ENCODE results near the gene CD2AP.

The CD2AP gene

GRCh38 chr6:47495954-47496545, 18.5 kb downstream of the CD2AP start:
- Histone ChIP-seq H3K9me3 (ENCODE audit: control insufficient read depth in 2 of 2, low read length in 2 of 2) (no peaks in the 10 kb centered on the region), H3K9ac (ENCODE audit: low read depth in 1 of 2, low read length in 2 of 2) (no peak overlapping the region), H3K4me3 (ENCODE audit: low read length in 2 of 2) (no peak overlapping the region), H3K4me1 (ENCODE audit: control insufficient read depth in 2 of 2, insufficient read depth in 2 of 2, low read length in 2 of 2) (peaks cover 6 to 13% of the 10 kb centered on the region in 2 donors), H3K27me3 (ENCODE audit: control insufficient read depth in 2 of 2, insufficient read depth in 2 of 2, low read length in 2 of 2) (no peaks in the 10 kb centered on the region), H3K27ac (ENCODE audit: low read depth in 2 of 2, low read length in 2 of 2) (no peak overlapping the region), H3K36me3 (ENCODE audit: control insufficient read depth in 2 of 2, insufficient read depth in 2 of 2, low read length in 2 of 2) (no peaks in the 10 kb centered on the region)

DNA sequence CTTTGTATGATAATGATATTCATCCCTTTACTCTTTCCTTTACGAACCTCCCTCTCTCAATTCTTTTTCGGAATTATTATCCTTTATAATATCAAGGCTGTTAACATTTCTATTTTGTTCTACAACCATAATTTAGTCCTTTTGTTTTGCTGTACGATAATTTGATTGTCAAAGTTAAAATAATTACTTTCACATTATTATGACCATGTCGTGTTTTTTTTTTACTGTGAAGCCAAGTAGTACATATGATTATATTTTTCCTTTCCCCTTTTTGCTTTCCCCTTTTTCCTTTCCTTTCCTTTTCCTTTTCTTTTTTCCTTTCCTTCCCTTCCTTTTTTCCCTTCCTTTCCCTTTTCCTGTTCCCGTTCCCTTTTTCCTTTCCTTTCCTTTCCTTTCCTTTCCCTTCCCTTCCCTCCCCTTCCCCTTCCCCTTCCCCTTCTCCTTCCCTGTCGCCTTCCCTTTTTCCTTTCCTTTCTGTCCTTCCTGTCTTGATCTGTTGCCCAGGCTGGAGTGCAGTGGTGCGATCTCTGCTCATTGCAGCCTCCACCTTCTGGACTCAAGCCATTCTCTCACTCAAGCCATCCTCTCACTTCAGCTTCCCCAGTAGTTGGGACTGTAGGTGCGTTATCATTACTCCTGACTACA, 19.5 kb downstream of the CD2AP start:
- Histone ChIP-seq H3K27me3 (ENCODE audit: control insufficient read depth in 2 of 2, insufficient read depth in 2 of 2, low read length in 2 of 2) (no peaks in the 10 kb centered on the region), H3K9me3 (ENCODE audit: control insufficient read depth in 2 of 2, low read length in 2 of 2) (no peaks in the 10 kb centered on the region), H3K4me3 (ENCODE audit: low read length in 2 of 2) (no peak overlapping the region), H3K27ac (ENCODE audit: low read depth in 2 of 2, low read length in 2 of 2) (no peak overlapping the region), H3K9ac (ENCODE audit: low read depth in 1 of 2, low read length in 2 of 2) (no peak overlapping the region), H3K4me1 (ENCODE audit: control insufficient read depth in 2 of 2, insufficient read depth in 2 of 2, low read length in 2 of 2) (peaks cover 8 to 22% of the 10 kb centered on the region in 2 donors), H3K36me3 (ENCODE audit: control insufficient read depth in 2 of 2, insufficient read depth in 2 of 2, low read length in 2 of 2) (no peaks in the 10 kb centered on the region)

GRCh38 chr6:47502920-47503319, 25.3 kb downstream of the CD2AP start:
- no peaks in the 10 kb centered on the region for H3K27me3 ChIP-seq (ENCODE audit: control insufficient read depth in 2 of 2, insufficient read depth in 2 of 2, low read length in 2 of 2)
- H3K4me1 ChIP-seq (ENCODE audit: control insufficient read depth in 2 of 2, insufficient read depth in 2 of 2, low read length in 2 of 2), result peaks cover 11 to 30% of the 10 kb centered on the region in 2 donors
- no peak overlapping the region for H3K4me3 ChIP-seq (ENCODE audit: low read length in 2 of 2)
- H3K36me3 ChIP-seq (ENCODE audit: control insufficient read depth in 2 of 2, insufficient read depth in 2 of 2, low read length in 2 of 2), result peaks cover 2 to 13% of the 10 kb centered on the region in 2 donors
- H3K9me3 ChIP-seq (ENCODE audit: control insufficient read depth in 2 of 2, low read length in 2 of 2), result no peaks in the 10 kb centered on the region
- no peak overlapping the region for H3K27ac ChIP-seq (ENCODE audit: low read depth in 2 of 2, low read length in 2 of 2)
- no peak overlapping the region for H3K9ac ChIP-seq (ENCODE audit: low read depth in 1 of 2, low read length in 2 of 2)

GRCh38 chr6:47509937-47510336, 32.3 kb downstream of the CD2AP start:
- Histone ChIP-seq H3K36me3 (ENCODE audit: control insufficient read depth in 2 of 2, insufficient read depth in 2 of 2, low read length in 2 of 2) (peaks cover 6 to 11% of the 10 kb centered on the region in 2 donors), H3K27me3 (ENCODE audit: control insufficient read depth in 2 of 2, insufficient read depth in 2 of 2, low read length in 2 of 2) (no peaks in the 10 kb centered on the region), H3K4me3 (ENCODE audit: low read length in 2 of 2) (no peak overlapping the region), H3K27ac (ENCODE audit: low read depth in 2 of 2, low read length in 2 of 2) (peak overlapping the region; percentile 41 to 45), H3K4me1 (ENCODE audit: control insufficient read depth in 2 of 2, insufficient read depth in 2 of 2, low read length in 2 of 2) (peaks cover 14 to 19% of the 10 kb centered on the region in 2 donors), H3K9ac (ENCODE audit: low read depth in 1 of 2, low read length in 2 of 2) (no peak overlapping the region), H3K9me3 (ENCODE audit: control insufficient read depth in 2 of 2, low read length in 2 of 2) (peaks cover 0 to 5% of the 10 kb centered on the region in 2 donors)

DNA sequence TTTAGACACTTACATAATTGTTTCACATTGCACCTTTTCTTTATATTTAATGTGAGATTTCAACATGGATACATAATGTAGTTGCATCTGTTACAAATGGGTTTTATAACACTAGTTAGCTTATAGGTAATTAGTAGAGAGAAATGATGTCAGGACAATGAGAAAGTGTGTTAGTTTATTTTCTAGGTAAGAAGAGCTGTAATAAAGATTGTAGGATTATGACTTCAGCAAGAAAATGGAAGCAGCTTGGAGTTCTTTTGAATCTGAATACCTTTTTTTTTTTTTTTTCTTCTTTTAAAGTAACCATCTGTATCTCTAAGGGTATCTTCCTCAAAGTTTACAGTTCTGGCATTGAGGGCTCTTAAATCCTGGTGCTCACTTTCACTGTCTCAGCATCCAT, 35.3 kb downstream of the CD2AP start:
- peaks cover 0 to 5% of the 10 kb centered on the region in 2 donors for H3K9me3 ChIP-seq (ENCODE audit: control insufficient read depth in 2 of 2, low read length in 2 of 2)
- peaks cover 14 to 17% of the 10 kb centered on the region in 2 donors for H3K4me1 ChIP-seq (ENCODE audit: control insufficient read depth in 2 of 2, insufficient read depth in 2 of 2, low read length in 2 of 2)
- H3K36me3 ChIP-seq (ENCODE audit: control insufficient read depth in 2 of 2, insufficient read depth in 2 of 2, low read length in 2 of 2), result peaks cover 2 to 4% of the 10 kb centered on the region in 2 donors
- H3K27me3 ChIP-seq (ENCODE audit: control insufficient read depth in 2 of 2, insufficient read depth in 2 of 2, low read length in 2 of 2), result no peaks in the 10 kb centered on the region
- no peak overlapping the region for H3K9ac ChIP-seq (ENCODE audit: low read depth in 1 of 2, low read length in 2 of 2)
- H3K27ac ChIP-seq (ENCODE audit: low read depth in 2 of 2, low read length in 2 of 2), result no peak overlapping the region
- no peak overlapping the region for H3K4me3 ChIP-seq (ENCODE audit: low read length in 2 of 2)

DNA sequence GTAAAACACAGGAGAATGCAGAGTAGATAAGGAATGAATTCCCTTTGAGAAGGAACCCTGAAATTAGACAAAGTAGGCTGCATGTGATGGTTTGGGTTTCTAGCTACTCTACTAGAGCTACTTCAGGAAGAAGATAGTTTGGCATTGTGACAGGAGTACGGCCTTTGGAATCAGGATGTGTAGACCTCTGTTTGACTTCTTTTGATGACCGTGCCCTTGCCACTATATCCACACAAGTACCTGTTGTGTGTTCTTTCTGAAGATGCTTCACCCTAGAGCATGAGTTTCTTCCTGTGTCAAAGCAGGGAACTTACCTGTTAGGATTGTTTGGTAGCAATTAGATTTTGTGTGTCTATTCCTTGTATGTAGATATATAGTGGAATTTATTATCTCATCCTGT, 41.7 kb downstream of the CD2AP start:
- no peaks in the 10 kb centered on the region for H3K36me3 ChIP-seq (ENCODE audit: control insufficient read depth in 2 of 2, insufficient read depth in 2 of 2, low read length in 2 of 2)
- H3K4me1 ChIP-seq (ENCODE audit: control insufficient read depth in 2 of 2, insufficient read depth in 2 of 2, low read length in 2 of 2), result peaks cover 4 to 27% of the 10 kb centered on the region in 2 donors
- no peaks in the 10 kb centered on the region for H3K27me3 ChIP-seq (ENCODE audit: control insufficient read depth in 2 of 2, insufficient read depth in 2 of 2, low read length in 2 of 2)
- H3K9me3 ChIP-seq (ENCODE audit: control insufficient read depth in 2 of 2, low read length in 2 of 2), result no peaks in the 10 kb centered on the region
- peak overlapping the region; percentile 60 to 70 for H3K27ac ChIP-seq (ENCODE audit: low read depth in 2 of 2, low read length in 2 of 2)
- H3K4me3 ChIP-seq (ENCODE audit: low read length in 2 of 2), result no peak overlapping the region
- H3K9ac ChIP-seq (ENCODE audit: low read depth in 1 of 2, low read length in 2 of 2), result no peak overlapping the region

DNA sequence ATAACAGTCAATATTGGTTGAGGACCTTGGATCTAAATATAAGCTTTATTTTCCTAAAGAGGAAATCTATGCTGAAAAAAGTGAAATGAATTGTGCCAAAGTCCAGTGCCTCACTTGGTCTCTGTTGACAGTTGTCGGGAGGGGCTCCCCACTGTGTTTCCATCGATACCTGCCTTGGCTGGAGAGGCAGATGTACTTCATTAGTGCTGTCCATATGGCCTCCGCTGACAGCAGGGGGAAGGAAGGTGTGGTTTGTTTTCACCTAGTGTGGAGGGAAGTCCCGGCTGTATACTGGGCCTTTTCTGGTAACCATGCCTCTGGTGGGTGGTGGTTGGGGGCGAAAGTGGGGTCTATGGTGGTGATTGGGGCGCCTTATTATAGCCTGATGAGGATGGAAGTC, 42.7 kb downstream of the CD2AP start:
- no peaks in the 10 kb centered on the region for H3K27me3 ChIP-seq (ENCODE audit: control insufficient read depth in 2 of 2, insufficient read depth in 2 of 2, low read length in 2 of 2)
- H3K27ac ChIP-seq (ENCODE audit: low read depth in 2 of 2, low read length in 2 of 2), result peak overlapping the region; percentile 60 to 70
- peaks cover 8 to 27% of the 10 kb centered on the region in 2 donors for H3K4me1 ChIP-seq (ENCODE audit: control insufficient read depth in 2 of 2, insufficient read depth in 2 of 2, low read length in 2 of 2)
- H3K9me3 ChIP-seq (ENCODE audit: control insufficient read depth in 2 of 2, low read length in 2 of 2), result no peaks in the 10 kb centered on the region
- H3K4me3 ChIP-seq (ENCODE audit: low read length in 2 of 2), result no peak overlapping the region
- no peak overlapping the region for H3K9ac ChIP-seq (ENCODE audit: low read depth in 1 of 2, low read length in 2 of 2)
- no peaks in the 10 kb centered on the region for H3K36me3 ChIP-seq (ENCODE audit: control insufficient read depth in 2 of 2, insufficient read depth in 2 of 2, low read length in 2 of 2)

- H3K36me3 ChIP-seq (ENCODE audit: control insufficient read depth in 2 of 2, insufficient read depth in 2 of 2, low read length in 2 of 2), result peaks cover 0 to under 1% of the 10 kb centered on the region in 2 donors
- H3K27ac ChIP-seq (ENCODE audit: low read depth in 2 of 2, low read length in 2 of 2), result no peak overlapping the region
- no peaks in the 10 kb centered on the region for H3K9me3 ChIP-seq (ENCODE audit: control insufficient read depth in 2 of 2, low read length in 2 of 2)
- H3K4me1 ChIP-seq (ENCODE audit: control insufficient read depth in 2 of 2, insufficient read depth in 2 of 2, low read length in 2 of 2), result peaks cover 8 to 34% of the 10 kb centered on the region in 2 donors
- H3K4me3 ChIP-seq (ENCODE audit: low read length in 2 of 2), result peak overlapping the region in 1 of 2 donors; percentile 51
- no peak overlapping the region for H3K9ac ChIP-seq (ENCODE audit: low read depth in 1 of 2, low read length in 2 of 2)
- no peaks in the 10 kb centered on the region for H3K27me3 ChIP-seq (ENCODE audit: control insufficient read depth in 2 of 2, insufficient read depth in 2 of 2, low read length in 2 of 2)
Measured at GRCh38 chr6:47521961-47522360, 44.4 kb downstream of the CD2AP start.

DNA sequence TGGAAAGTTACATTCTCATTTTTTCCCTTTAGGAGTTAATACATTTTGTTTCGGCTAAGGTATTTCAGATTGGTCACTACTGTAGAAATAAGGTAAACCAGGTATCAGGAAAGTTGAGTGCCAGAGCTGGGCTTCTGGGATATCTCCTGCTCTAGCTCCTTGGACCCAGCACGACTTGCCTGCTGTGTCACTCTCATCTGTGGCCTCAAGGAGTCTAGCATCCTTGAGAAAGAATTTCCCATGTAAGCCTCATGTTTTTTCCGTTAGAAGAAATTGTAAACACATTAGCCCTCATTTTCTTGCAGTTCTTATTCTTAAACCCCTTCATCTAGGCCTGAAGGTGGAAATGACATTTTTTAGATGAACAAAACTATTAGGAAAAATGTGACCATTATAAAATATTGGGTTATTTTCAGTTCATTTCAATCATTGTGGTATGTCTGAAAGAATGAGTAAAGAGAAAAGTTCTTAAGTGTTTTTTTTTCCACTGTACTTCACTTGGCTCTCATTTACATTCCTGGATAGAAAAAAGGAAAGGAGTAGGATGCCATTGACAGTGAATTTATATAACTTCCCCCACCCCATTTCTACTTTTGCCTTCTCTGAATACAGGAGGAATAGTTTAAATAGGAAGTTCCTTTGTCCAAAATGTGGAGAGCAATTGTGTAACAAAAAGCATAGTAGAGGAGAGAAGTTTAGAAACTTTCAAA, 46.7 kb downstream of the CD2AP start:
- H3K27me3 ChIP-seq (ENCODE audit: control insufficient read depth in 2 of 2, insufficient read depth in 2 of 2, low read length in 2 of 2), result no peaks in the 10 kb centered on the region
- no peak overlapping the region for H3K4me3 ChIP-seq (ENCODE audit: low read length in 2 of 2)
- H3K4me1 ChIP-seq (ENCODE audit: control insufficient read depth in 2 of 2, insufficient read depth in 2 of 2, low read length in 2 of 2), result peaks cover 8 to 30% of the 10 kb centered on the region in 2 donors
- H3K27ac ChIP-seq (ENCODE audit: low read depth in 2 of 2, low read length in 2 of 2), result no peak overlapping the region
- peaks cover 6 to 8% of the 10 kb centered on the region in 2 donors for H3K36me3 ChIP-seq (ENCODE audit: control insufficient read depth in 2 of 2, insufficient read depth in 2 of 2, low read length in 2 of 2)
- H3K9ac ChIP-seq (ENCODE audit: low read depth in 1 of 2, low read length in 2 of 2), result no peak overlapping the region
- H3K9me3 ChIP-seq (ENCODE audit: control insufficient read depth in 2 of 2, low read length in 2 of 2), result no peaks in the 10 kb centered on the region
